Trophoblast cell (in vitro differentiated cells and primary cell): ENCODE results near the gene SLA2.

ENCODE experiments used
- DNase-seq, 2 donors: peaks; one replicate each; pipeline ENCODE4 v3.0.0-alpha.2; 2016
- H2AFZ ChIP-seq: 2 replicates; pipeline ENCODE4 v1.6.1; 2013; ENCODE audit warnings: low read length, moderate library complexity, mild to moderate bottlenecking; ENCODE audit not compliant: insufficient read depth, poor library complexity
- H2AK5ac ChIP-seq: 2 replicates; pipeline ENCODE4 v1.6.1; 2013; ENCODE audit warnings: mild to moderate bottlenecking, low read length
- H2BK120ac ChIP-seq: 2 replicates; pipeline ENCODE4 v1.6.1; 2013; ENCODE audit warnings: low read length, mild to moderate bottlenecking, moderate library complexity; ENCODE audit not compliant: insufficient read depth, poor library complexity
- H2BK12ac ChIP-seq: 2 replicates; pipeline ENCODE4 v1.6.1; 2013; ENCODE audit warnings: mild to moderate bottlenecking, low read length, moderate library complexity
- H2BK5ac ChIP-seq: 2 replicates; pipeline ENCODE4 v1.6.1; 2013; ENCODE audit warnings: low read length, low read depth, moderate library complexity, mild to moderate bottlenecking; ENCODE audit not compliant: poor library complexity
- H3K14ac ChIP-seq: 2 replicates; pipeline ENCODE4 v1.6.1; 2013; ENCODE audit warnings: mild to moderate bottlenecking, low read length
- H3K18ac ChIP-seq: 2 replicates; pipeline ENCODE4 v1.6.1; 2013; ENCODE audit warnings: mild to moderate bottlenecking, low read length
- H3K23ac ChIP-seq: 2 replicates; pipeline ENCODE4 v1.6.1; 2013; ENCODE audit warnings: low read length
- H3K27ac ChIP-seq: 2 replicates; pipeline ENCODE4 v1.5.1; 2013; ENCODE audit warnings: low read depth, mild to moderate bottlenecking, inconsistent platforms, low read length, moderate library complexity
- H3K27me3 ChIP-seq: 2 replicates; pipeline ENCODE4 v1.6.1; 2013; ENCODE audit warnings: inconsistent platforms, mild to moderate bottlenecking, low read length, moderate library complexity; ENCODE audit not compliant: insufficient read depth
- H3K36me3 ChIP-seq, 2 experiments: 1 replicate in 1 of 2; 2 replicates in 1 of 2; pipeline ENCODE4 v1.6.1; 2013; ENCODE audit warnings: low read length in 2 of 2, mild to moderate bottlenecking in 2 of 2, moderate library complexity in 1 of 2; ENCODE audit not compliant: insufficient read depth in 2 of 2, control insufficient read depth in 1 of 2
- H3K4ac ChIP-seq: 2 replicates; pipeline ENCODE4 v1.6.1; 2013; ENCODE audit warnings: low read depth, mild to moderate bottlenecking, low read length, moderate library complexity
- H3K4me1 ChIP-seq, 2 experiments: 1 replicate in 1 of 2; 2 replicates in 1 of 2; pipeline ENCODE4 v1.6.1; 2013; ENCODE audit warnings: low read length in 2 of 2, mild to moderate bottlenecking in 2 of 2, moderate library complexity in 1 of 2; ENCODE audit not compliant: insufficient read depth in 2 of 2, control insufficient read depth in 1 of 2
- H3K4me2 ChIP-seq: 2 replicates; pipeline ENCODE4 v1.6.1; 2013; ENCODE audit warnings: inconsistent platforms, mild to moderate bottlenecking, low read length, moderate library complexity
- H3K4me3 ChIP-seq: 2 replicates; pipeline ENCODE4 v1.5.1; 2013; ENCODE audit warnings: mild to moderate bottlenecking, low read depth, low read length, inconsistent platforms
- H3K79me1 ChIP-seq: one replicate; pipeline ENCODE4 v1.6.1; 2013; ENCODE audit warnings: low read length
- H3K79me2 ChIP-seq: 2 replicates; pipeline ENCODE4 v1.6.1; 2013; ENCODE audit warnings: low read length, mild to moderate bottlenecking; ENCODE audit not compliant: control insufficient read depth, insufficient read depth, poor library complexity
- H3K9ac ChIP-seq: 2 replicates; pipeline ENCODE4 v1.6.1; 2013; ENCODE audit warnings: mild to moderate bottlenecking, low read length
- H3K9me3 ChIP-seq: 2 replicates; pipeline ENCODE4 v1.6.1; 2013; ENCODE audit warnings: low read depth, mild to moderate bottlenecking, control low read depth, inconsistent platforms, low read length; ENCODE audit not compliant: insufficient read depth
- H4K12ac ChIP-seq: 2 replicates; pipeline ENCODE4 v1.6.1; 2013; ENCODE audit warnings: low read depth, mild to moderate bottlenecking, low read length, moderate library complexity
- H4K8ac ChIP-seq: 2 replicates; pipeline ENCODE4 v1.6.1; 2013; ENCODE audit warnings: low read depth, mild to moderate bottlenecking, low read length, moderate library complexity
- H4K91ac ChIP-seq: one replicate; pipeline ENCODE4 v1.6.1; 2013; ENCODE audit warnings: low read depth, mild to moderate bottlenecking, low read length, moderate library complexity
- WGBS: extraction: QIAGEN DNeasy Blood & Tissue Kit; methylation state at CpG from one replicate; pipeline ENCODE4 v1.1.7; 2013; ENCODE audit warnings: missing lambda C conversion rate; ENCODE audit not compliant: insufficient read length, insufficient coverage; ENCODE audit errors: extremely low coverage; 5-methylcytosine and 5-hydroxymethylcytosine counted together

Gene SLA2

GRCh38 chr20:36670665-36671357 lies 24.8 kb upstream of the SLA2 start:
- Histone ChIP-seq H3K27ac (no peak overlapping the region), H3K79me2 (no peaks in the 10 kb centered on the region), H3K4me3 (no peak overlapping the region), H2BK12ac (no peak overlapping the region), H2BK5ac (no peak overlapping the region), H3K23ac (no peak overlapping the region), H3K9ac (no peak overlapping the region), H2AFZ (no peak overlapping the region), H3K4me2 (no peak overlapping the region), H2AK5ac (no peak overlapping the region), H3K4me1 (no peaks in the 10 kb centered on the region), H3K4ac (no peak overlapping the region), H3K9me3 (no peaks in the 10 kb centered on the region), H3K36me3 (no peaks in the 10 kb centered on the region), H2BK120ac (no peak overlapping the region), H4K12ac (no peak overlapping the region), H4K91ac (no peak overlapping the region), H3K79me1 (no peaks in the 10 kb centered on the region), H4K8ac (no peak overlapping the region), H3K27me3 (no peaks in the 10 kb centered on the region), H3K18ac (no peak overlapping the region), H3K14ac (no peak overlapping the region)
- DNase-seq: no peak
- no CpG with 5 or more reads among the region's 3 CpGs for WGBS

GRCh38 chr20:36666181-36666740 lies 20.3 kb upstream of the SLA2 start:
- Histone ChIP-seq H2AFZ (no peak overlapping the region), H4K91ac (no peak overlapping the region), H4K12ac (no peak overlapping the region), H3K14ac (no peak overlapping the region), H3K9ac (no peak overlapping the region), H4K8ac (no peak overlapping the region), H2BK120ac (no peak overlapping the region), H3K79me1 (no peaks in the 10 kb centered on the region), H3K4me2 (no peak overlapping the region), H3K79me2 (no peaks in the 10 kb centered on the region), H3K4me1 (no peaks in the 10 kb centered on the region), H3K27ac (no peak overlapping the region), H2BK5ac (no peak overlapping the region), H3K27me3 (no peaks in the 10 kb centered on the region), H2BK12ac (no peak overlapping the region), H2AK5ac (no peak overlapping the region), H3K9me3 (no peaks in the 10 kb centered on the region), H3K4me3 (no peak overlapping the region), H3K18ac (no peak overlapping the region), H3K4ac (no peak overlapping the region), H3K23ac (no peak overlapping the region), H3K36me3 (peaks cover 1 to 4% of the 10 kb centered on the region in 2 experiments)
- DNase-seq: no peak
- no CpG with 5 or more reads among the region's 4 CpGs for WGBS

- Histone ChIP-seq H3K4me3 (no peak overlapping the region), H3K4me1 (no peaks in the 10 kb centered on the region), H3K18ac (no peak overlapping the region), H3K9me3 (no peaks in the 10 kb centered on the region), H3K14ac (no peak overlapping the region), H3K79me1 (no peaks in the 10 kb centered on the region), H3K23ac (no peak overlapping the region), H4K91ac (no peak overlapping the region), H3K36me3 (peaks cover 1 to 4% of the 10 kb centered on the region in 2 experiments), H2AFZ (no peak overlapping the region), H2BK120ac (no peak overlapping the region), H4K8ac (no peak overlapping the region), H3K9ac (no peak overlapping the region), H3K27ac (no peak overlapping the region), H3K79me2 (no peaks in the 10 kb centered on the region), H2BK5ac (no peak overlapping the region), H4K12ac (no peak overlapping the region), H2BK12ac (no peak overlapping the region), H2AK5ac (no peak overlapping the region), H3K4ac (no peak overlapping the region), H3K27me3 (no peaks in the 10 kb centered on the region), H3K4me2 (no peak overlapping the region)
- DNase-seq: peak in 1 of 2 donors; percentile 48
- WGBS: no CpG with 5 or more reads among the region's 2 CpGs
These were observed 17.0 kb upstream of the SLA2 start for GRCh38 chr20:36663031-36663430.

- Histone ChIP-seq H3K14ac (no peak overlapping the region), H2AK5ac (no peak overlapping the region), H3K23ac (no peak overlapping the region), H3K27ac (no peak overlapping the region), H2BK5ac (no peak overlapping the region), H2BK120ac (no peak overlapping the region), H3K27me3 (no peaks in the 10 kb centered on the region), H4K12ac (no peak overlapping the region), H3K79me2 (no peaks in the 10 kb centered on the region), H3K9me3 (no peaks in the 10 kb centered on the region), H2AFZ (no peak overlapping the region), H3K4me3 (no peak overlapping the region), H3K9ac (no peak overlapping the region), H4K8ac (no peak overlapping the region), H3K4me1 (no peaks in the 10 kb centered on the region), H2BK12ac (no peak overlapping the region), H3K4me2 (no peak overlapping the region), H3K4ac (no peak overlapping the region), H3K36me3 (peaks cover 2% of the 10 kb centered on the region in 2 experiments), H4K91ac (no peak overlapping the region), H3K79me1 (no peaks in the 10 kb centered on the region), H3K18ac (no peak overlapping the region)
- no CpG with 5 or more reads among the region's 3 CpGs for WGBS
- DNase-seq: no peak
These were observed 12.3 kb upstream of the SLA2 start for GRCh38 chr20:36658300-36658699.
